ENCODE data around the gene SH3RF3. TPM values are rescaled to one million over a fixed set of nuclear protein-coding genes. Genes with fewer than 3 reads are reported as not detected.

Gene SH3RF3
- total RNA-seq, 1 experiment from 2014 or later, result 4.3 TPM

- no peak for DNase-seq (ENCODE audit: low read depth)
These were observed 392.4 kb downstream of the SH3RF3 start for GRCh38 chr2:109521233-109522062.

DNA sequence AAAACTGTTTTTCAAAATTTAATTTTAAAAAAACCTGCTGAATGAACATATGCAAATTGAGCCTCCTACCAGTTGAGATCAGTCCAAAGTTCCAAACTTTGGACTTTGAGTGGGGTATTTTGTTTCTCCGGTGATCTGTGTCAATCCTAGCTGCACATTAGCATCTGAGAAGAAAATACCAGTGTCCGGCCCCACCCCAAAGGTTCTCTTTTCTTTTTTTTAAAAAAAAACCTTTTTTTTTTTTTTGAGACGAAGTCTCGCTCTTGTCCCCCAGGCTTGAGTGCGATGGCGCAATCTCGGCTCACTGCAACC, 393.0 kb downstream of the SH3RF3 start:
- no peak for DNase-seq (ENCODE audit: low read depth)

DNA sequence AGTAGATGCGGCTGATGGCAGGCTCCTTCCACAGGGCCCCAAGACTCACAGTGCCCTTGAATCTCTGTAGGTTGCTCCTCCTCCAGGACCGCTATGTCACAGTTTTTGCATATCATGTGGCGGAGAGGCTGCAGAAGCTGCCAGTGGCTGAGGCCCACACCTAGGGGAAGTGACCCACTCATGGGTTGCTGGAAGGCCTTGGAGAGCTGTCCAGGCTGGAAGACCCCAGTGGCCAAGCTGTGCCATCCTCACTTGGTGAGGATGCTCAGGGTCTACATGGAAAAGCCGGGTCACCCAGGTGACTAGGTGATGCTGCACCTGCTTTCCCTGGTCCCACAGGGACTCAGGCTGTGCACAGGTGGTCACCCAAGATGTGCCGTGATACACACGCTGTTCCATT, 394.1 kb downstream of the SH3RF3 start:
- DNase-seq (ENCODE audit: low read depth), result no peak

- no peak for DNase-seq (ENCODE audit: low read depth)
These were observed 394.7 kb downstream of the SH3RF3 start for GRCh38 chr2:109523536-109524361.

GRCh38 chr2:109525836-109526235, 396.8 kb downstream of the SH3RF3 start:
- DNase-seq (ENCODE audit: low read depth), result no peak

DNA sequence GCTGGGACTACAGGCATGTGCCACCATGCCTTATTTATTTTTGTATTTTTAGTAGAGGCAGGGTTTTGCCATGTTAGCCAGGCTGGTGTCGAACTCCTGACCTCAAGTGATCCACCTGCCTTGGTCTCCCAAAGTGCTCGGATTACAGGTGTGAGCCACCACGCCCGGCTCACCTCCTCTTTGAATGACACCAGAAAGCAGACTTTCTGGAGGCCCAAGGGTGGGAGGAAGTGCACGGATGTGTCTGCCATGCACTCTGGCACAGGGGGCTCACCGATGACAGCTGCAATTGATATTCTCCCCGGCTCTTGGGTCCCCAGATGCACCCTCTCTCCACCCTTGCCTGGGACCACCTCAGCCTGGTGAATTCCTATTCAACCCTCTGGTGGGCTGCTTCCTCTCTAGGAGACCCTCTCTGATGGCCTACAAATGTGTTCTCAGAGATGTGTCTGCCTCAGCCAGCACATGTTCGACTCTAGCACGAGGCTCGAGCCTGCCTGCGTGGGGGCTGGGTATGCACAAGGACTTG, 397.5 kb downstream of the SH3RF3 start:
- no peak for DNase-seq (ENCODE audit: low read depth)

DNA sequence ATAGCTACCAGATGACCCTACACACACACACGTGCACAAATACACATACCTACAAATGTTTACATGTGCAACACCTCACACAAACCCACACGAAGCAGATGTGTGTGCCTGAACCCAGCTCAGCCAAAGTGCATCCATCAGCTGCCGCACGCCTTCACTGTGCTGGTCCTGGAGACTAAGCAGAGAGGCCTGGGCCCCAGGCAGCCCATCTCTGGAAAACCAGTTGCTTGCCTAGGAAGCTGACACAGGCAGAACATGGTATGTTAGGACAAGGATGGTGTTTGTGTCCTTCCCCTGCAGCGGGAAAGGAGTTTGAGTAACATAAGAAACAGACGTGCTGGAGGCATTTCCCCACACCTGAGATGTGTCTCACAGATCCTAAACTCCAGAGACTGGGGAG, 398.1 kb downstream of the SH3RF3 start:
- no peak for DNase-seq (ENCODE audit: low read depth)

DNA sequence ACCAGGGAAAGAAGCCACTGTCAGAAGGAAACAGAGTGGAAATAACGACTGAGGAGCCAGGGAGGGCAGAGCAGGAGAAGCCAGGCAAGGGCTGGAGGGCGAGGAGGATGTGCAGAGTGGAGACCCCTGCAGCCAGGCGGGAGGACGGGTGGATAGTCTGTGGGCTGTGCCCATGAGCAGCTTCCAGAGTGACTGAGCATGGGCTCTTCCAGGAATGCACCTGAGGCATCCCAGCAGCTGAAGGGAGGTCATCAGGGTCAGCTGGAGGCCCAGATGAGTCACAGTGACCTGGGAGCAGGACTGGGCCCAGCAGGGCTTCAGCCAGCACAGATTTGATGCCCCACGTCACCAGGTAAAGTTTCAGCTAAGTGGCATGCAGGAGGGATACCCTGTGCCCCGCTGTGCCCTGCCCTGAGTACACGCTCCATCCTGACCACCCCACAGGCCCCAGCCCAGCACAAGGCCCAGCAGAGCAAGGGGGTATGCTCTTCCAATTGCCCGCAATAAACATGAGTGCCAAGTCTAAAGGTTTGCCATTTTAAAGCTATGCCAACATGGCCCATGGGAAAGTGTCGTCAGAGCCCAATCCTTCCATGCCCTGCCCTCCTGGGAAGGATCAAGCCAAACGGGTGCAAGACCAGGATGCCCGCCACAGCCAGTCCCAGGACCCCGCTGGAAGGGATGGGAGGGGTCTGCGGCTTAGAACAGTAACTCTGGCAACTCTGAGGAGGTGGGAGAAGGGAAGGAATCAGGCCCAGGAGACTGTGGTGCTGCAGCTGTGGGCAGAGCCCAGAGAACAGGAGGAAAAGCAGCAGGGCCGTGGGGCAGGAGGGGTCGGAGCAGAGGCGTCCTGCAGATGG, 399.1 kb downstream of the SH3RF3 start:
- no peak for DNase-seq (ENCODE audit: low read depth)

DNA sequence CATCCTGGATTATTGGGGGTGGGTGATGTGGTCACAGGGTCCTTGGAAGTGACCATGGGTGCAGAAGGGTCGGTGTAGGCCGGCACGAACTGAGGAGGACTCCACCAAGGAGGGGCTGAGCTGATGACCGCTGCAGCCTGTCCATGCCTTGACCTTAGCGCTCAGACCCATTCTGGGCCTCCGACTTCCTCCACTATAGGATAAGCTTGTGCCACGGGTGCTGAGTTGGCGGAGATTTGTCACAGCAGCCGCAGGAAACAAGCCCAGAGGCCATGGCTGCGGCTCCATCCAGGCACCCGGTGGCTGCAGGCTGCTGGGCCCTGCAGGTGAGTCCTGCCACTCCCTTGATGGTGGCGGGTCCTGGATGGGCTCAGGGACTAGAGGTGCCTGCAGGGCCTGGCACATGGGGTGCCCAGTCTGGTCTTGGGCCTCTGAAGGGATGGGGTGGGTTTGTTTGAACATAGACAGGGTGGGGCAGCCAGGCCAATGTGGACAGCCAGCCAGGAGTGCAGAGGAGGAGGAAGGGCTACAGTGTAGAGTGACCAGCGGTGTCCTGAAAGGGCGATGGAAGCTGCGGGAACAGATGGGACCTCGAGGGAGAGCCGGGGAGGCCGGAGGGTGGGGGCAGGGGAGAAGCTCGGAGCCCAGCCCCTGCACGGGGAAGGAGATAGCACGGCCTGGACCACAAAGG, 400.0 kb downstream of the SH3RF3 start:
- no peak for DNase-seq (ENCODE audit: low read depth)

- DNase-seq (ENCODE audit: low read depth), result no peak
These were observed 400.8 kb downstream of the SH3RF3 start for GRCh38 chr2:109529532-109530449.

DNA sequence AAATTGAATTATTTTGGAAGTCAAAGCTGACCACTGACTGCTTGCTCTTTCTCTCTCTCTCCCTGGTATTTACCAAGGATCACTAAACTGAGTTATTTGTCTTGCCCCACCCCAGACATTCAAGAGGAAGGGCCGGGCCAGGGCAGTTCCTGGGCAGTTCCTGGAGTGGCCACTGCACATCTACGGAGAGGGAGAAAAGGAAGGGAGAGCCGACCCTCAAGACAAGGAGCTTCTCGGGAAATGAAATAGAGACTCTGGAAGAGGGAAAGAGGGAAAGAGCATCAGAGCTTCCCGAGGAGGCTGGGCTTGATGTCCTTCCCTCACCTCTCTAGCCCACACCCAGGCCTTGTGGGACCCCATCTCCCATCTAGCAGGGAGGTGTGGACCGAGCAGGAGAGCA, 401.7 kb downstream of the SH3RF3 start:
- DNase-seq (ENCODE audit: low read depth), result no peak

DNA sequence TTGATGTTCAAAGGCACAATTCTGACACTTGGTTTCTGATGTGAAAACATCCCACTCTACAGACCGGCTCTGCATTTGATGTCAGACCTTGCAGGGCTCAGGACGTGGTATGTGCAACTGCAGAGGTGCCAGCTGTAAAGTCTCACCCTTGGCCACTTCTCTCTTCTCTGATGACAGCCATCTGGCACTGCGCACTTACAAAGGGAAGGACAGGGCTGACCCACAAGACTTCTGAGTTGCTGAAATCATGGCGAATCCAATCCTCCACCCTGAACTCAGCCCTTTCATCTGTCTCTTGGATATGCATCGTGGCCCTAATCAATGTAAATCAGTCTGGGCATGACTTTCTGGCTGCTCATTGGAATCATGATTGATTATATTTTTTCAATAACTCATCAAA, 402.2 kb downstream of the SH3RF3 start:
- DNase-seq (ENCODE audit: low read depth), result no peak

GRCh38 chr2:109531896-109532727, 403.1 kb downstream of the SH3RF3 start:
- no peak for DNase-seq (ENCODE audit: low read depth)

DNA sequence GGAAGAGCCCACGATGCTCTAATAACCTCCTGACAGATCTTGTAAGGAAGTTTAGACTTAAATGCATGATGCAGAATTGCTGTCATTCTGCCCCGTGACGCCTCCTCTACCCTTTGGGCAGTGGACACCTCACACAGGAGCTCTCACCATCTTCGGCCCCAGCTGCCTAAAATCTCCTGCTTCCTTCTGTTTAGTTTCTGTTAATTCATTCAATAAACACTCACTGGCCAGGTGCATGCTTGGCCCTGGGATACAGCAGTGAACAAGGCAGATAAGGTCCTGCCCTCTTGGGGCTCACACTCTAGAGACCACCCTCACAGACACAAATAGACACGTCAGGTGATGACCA, 403.7 kb downstream of the SH3RF3 start:
- no peak for DNase-seq (ENCODE audit: low read depth)

- no peak for DNase-seq (ENCODE audit: low read depth)
These were observed 404.8 kb downstream of the SH3RF3 start for GRCh38 chr2:109533823-109534222.

DNA sequence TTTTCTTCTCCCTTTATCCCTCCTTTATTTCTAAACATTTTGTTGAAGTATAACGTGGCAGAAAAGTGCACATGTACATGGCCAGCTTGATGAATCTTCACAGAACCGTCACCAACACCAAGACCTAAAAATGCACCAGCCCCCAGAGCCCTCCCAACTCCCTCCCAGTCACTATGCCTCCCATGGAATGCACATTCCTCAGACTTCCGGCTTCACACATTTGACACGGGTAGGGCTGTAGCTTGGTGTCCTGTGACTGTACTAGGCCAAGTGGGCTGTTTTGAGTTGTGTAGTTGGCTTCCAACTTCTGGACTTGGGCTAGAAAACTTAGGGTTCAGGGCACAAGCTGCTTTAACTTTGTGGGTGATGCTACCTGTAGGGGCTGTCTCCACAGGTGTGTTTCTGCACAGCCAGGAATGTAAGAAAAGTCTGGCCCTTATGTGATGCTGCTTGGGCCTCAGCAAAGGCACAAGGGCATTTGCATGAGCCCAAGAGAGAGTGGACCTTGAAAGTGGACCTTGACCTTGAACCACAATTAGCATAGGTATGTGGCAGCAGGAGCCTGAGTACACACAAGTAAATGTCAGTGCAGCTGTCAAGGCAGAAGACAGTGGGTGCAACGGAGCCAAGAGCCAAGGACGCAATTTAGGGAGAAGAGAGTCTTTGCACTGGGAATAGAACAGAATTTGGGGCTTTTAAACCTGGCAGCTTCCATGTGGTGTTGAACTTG, 406.4 kb downstream of the SH3RF3 start:
- no peak for DNase-seq (ENCODE audit: low read depth)

DNA sequence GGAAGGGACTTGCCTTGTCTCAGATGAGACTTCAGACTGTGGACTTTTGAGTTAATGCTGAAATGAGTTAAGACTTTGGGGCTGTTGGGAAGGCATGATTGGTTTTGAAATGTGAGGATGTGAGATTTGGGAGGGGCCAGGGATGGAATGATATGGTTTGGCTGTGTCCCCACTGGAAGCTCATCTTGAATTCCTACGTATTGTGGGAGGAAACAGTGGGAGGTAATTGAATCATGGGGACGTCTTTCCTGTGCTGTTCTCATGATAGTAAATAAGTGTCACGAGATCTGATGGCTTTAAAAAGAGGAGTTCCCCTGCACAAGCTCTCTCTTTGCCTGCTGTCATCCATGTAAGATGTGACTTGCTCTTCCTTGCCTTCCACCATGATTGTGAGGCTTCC, 407.6 kb downstream of the SH3RF3 start:
- peak; percentile 33 for DNase-seq (ENCODE audit: low read depth)

DNA sequence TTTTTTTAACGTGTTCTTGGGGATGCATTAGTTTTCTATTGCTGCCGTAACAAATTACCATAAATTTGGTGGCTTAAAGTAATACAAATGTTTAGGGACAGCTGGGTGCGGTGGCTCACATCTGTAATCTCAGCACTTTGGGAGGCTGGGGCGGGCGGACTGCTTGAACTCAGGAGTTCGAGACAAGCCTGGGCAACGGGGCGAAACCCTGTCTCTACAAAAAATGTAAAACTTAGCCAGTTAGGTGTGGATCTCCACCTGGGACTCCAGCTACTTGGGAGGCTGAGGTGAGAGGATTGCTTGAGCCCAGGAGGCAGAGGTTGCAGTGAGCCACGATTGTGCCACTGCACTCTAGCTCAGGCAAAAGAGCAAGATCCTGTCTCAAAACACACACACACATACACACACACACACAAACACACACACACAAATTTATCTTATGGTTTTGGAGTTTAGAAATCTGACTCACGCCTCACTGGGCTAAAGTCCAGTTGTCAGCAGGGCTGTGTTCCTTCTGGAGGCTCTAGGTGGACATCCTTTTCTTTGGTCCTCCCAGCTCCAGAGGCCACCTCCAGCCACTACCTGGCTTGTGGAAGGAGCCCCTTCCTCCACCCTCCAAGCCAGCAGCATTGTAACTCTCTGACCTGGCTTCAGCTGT, 408.7 kb downstream of the SH3RF3 start:
- DNase-seq (ENCODE audit: low read depth), result peak; percentile 34
